ENCODE measurements around the gene MS4A15.
A peak's percentile ranks its signal among the peaks of the same experiment; 100 is the strongest.
"Not testable (repeated sequence)": the region's sequence is repeated elsewhere in the genome, so short reads cannot be mapped to it uniquely, and the experiment has no call there.

MS4A15 gene, protein sequence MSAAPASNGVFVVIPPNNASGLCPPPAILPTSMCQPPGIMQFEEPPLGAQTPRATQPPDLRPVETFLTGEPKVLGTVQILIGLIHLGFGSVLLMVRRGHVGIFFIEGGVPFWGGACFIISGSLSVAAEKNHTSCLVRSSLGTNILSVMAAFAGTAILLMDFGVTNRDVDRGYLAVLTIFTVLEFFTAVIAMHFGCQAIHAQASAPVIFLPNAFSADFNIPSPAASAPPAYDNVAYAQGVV
- total RNA-seq, result 0 to 1.2 (median 0) reads per million in 17 experiments

GRCh38 chr11:60756307-60757032, at the start of gene MS4A15:
TSS of gene MS4A15 (plus strand) at chr11:60756867. CDS start at chr11:60763734, 6,867 bp downstream.
- DNase-seq, result peak in 3 of 4 experiments; percentile 23 to 48 (median 33)

DNA sequence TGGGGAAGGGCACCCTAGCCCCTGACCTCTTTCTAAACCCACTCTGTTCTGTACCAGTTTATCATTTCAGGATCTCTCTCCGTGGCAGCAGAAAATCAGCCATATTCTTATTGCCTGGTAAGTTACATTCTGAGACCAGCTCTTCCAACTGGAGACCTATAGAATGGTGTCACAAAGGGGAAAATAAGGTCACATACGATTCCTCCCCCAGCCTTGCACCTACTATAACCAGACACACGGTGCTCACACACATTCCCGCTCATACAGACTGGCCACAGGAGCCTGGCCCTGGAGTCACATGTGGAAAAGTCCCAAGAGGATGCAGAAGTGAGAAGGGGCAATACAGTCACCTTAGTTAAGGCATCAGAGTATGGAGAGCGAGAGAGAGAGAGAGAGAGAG, 49.7 kb upstream of the MS4A15 start:
- no peak for DNase-seq

GRCh38 chr11:60710482-60710881, 46.2 kb upstream of the MS4A15 start:
- DNase-seq, result no peak

GRCh38 chr11:60711276-60711675, 45.4 kb upstream of the MS4A15 start:
- DNase-seq, result no peak

DNA sequence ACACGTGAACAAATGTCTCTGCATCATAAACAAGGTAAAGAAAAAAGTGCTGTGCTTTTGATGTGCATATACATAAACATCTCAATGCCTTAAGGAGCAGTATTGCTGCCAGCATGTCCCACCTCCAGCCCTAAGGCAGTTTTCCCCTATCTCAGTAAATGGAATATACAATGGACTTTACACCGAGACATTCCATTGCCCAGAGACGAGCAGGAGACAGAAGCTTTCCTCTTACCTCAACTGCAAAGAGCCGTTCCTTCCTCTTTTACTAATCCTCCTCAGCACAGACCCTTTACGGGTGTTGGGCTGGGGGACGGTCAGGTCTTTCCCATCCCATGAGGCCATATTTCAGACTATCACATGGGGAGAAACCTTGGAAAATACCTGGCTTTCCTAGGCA, 43.2 kb upstream of the MS4A15 start:
- DNase-seq, result not testable (repeated sequence)

GRCh38 chr11:60717956-60718355, 38.7 kb upstream of the MS4A15 start:
- no peak for DNase-seq

- DNase-seq, result no peak
Observed at GRCh38 chr11:60718524-60719316, 37.9 kb upstream of the MS4A15 start.

DNA sequence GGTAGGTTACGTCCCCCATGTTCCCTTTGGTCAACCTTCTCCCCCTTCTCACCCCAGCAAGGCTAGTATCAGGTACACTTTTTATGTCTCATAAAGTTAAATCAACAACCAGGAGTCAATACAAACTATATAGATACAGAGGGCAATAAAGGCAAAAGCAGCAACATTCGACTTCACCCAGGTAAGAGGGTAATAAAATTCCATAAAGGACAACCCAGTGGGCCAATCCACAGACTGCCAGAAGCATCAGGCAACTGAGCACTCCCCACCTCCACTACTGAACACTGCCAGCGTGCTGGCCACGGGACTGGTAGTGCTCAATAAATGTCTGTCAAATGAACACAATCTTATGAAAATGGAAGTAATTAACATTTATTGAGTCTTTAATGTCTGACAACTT, 37.3 kb upstream of the MS4A15 start:
- DNase-seq, result no peak

DNA sequence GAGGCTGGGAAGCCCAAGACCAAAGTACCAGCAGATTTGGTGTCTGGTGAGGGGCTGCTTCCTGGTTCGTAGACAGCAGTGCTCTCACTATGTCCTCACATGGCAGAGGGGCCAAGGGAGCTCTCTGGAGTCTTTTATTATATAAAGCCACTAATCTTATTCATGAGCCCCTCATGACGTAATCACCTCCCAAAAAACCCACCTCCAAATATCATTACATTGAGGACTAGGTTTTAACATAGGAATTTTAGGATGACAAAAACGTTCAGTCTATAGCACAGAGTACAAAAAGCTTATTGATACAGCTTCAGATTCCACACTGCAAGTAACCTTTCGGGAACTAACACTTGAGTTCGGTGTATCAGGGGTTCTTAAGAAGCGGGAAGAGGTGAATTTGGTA, 36.2 kb upstream of the MS4A15 start:
- no peak for DNase-seq

DNA sequence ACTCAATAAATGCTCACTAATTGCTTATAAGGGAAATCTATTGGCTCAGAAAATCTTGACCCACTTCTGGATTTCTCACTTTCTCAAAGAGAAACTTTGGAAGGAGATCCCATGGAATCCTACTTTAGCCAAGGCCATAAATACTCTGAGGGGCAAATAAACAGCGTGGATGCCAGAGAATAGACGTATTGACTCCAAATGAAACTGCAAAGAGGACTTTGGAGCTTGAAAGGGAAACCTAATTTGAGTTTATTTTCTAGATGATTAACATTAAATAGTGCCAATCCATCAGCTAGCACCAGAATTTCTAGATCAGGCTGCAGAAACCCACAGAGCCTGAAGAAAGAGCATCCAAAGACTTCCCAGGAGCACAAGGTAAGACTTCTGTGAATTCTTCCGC, 32.2 kb upstream of the MS4A15 start, which contains the start of gene MS4A18:
MS4A18 (plus strand) TSS at position 301 of the 400 bp plus-strand sequence.
- no peak for DNase-seq

GRCh38 chr11:60725592-60725991, 31.1 kb upstream of the MS4A15 start:
- DNase-seq, result no peak

DNA sequence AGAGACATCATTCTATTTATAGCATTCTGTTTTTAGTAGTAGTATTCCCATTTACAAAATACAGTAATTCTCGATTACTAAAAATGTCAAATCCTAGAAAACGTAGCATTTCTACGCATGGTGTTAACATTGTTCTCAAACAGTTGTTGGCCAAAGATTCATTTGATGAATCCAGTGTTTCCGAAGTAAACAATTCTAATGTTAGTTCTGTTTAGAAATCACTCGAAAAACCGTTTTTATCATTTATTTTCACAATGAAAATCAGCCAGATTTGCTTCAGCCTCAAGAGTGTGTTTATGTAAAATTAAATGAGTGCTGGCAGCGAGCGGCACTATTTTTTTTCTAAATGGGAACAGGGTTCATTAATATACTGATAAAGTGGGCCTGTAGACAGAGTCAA, 25.1 kb upstream of the MS4A15 start:
- no peak for DNase-seq

DNA sequence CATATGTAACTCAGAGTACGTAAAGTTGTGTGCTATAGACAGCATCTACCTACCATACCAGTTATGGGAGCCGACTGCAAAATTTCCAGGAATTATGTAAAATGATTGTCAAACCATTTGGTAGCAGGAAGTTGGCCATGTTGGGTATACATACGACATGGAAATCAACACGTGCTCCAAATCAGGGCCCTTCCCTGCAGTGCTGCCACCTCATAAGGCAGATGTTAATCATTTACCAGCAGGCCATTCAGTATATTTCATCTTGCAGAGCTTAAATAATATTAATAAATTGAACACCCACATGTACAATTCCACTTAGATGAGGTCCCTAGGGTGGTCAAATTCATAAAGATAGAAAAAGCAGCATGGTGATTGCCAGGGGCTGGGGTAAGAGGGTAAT, 22.4 kb upstream of the MS4A15 start:
- DNase-seq, result no peak

- DNase-seq, result no peak
Observed at GRCh38 chr11:60739114-60739513, 17.6 kb upstream of the MS4A15 start.

- DNase-seq, result no peak
Observed at GRCh38 chr11:60740573-60740972, 16.1 kb upstream of the MS4A15 start.

GRCh38 chr11:60741421-60741820, 15.2 kb upstream of the MS4A15 start:
- DNase-seq, result no peak

- no peak for DNase-seq
Observed at GRCh38 chr11:60743058-60743457, 13.6 kb upstream of the MS4A15 start.

DNA sequence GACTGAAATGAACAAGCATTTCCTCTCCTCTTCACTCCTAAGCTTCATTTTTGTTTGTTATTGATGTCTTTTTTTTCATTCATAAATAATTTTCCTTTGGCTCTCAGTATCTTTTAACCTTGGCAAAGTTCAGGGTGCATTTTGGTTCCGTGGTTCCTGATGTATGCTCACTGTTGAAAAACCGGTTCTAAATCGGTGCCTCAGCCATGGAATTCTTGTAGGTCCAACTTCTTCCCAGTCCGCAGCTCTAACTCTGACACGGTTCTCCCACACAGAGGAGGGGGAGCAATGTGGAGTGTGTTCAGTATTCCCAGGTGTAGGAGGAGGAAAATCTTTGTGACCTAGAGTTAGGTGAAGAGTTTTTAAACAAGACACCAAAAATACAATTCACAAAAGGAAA, 12.6 kb upstream of the MS4A15 start:
- DNase-seq, result no peak

- no peak for DNase-seq
Observed at GRCh38 chr11:60747359-60747873, 9.3 kb upstream of the MS4A15 start.

GRCh38 chr11:60748225-60748624, 8.4 kb upstream of the MS4A15 start:
- no peak for DNase-seq

- no peak for DNase-seq
Observed at GRCh38 chr11:60748821-60749220, 7.8 kb upstream of the MS4A15 start.

DNA sequence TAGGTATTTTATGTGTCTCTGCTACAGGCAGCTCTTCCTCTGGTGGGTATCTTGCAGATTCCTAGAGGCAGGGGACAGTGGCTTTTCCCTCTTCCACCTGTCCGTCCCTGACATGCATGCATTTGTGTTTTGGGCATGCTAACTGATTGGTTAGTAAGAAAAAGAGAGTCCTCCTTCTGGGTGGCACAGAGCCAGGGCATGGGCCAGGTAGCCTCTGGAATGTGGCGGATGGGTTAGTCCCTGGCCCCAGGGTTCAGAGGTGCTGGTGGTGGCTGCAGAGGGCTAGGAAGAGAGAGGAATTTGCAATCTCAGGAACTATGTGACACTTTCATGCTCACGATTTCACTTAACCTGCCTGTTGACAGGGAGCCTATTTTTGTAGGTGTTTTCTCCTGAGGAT, 5.8 kb upstream of the MS4A15 start:
- DNase-seq, result no peak

DNA sequence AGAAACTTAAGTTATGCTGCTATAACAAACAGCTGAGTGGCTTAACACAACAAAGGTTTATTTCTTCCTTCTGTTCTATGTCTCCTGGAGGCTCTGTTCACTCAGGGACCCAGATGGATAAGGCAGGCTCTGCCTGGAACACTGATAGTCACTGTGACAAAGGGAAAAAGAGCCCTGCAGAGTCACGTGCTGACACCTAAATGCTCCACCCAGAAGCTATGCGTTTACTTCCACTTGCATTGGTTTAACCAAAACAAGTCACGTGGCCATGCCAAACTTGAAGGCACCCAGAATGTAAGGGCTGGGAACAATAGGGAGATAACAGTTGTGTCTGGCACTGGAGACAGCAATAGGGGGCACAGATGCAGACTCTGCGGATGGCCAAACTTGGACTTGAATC, 3.4 kb upstream of the MS4A15 start:
- no peak for DNase-seq

All from suppressor macrophage (primary cell).